DND-41 (cell line): ENCODE data around the gene SLC7A7.

Source experiments
- ATAC-seq: fragments of 200-7000 bp; cut with Tn5 transposase; 3 replicates; pipeline ENCODE4 v1.9.1; 2021; ENCODE audit warnings: low read depth; ENCODE audit not compliant: insufficient read depth
- DNase-seq: peaks from one replicate; pipeline ENCODE4 v3.0.0-alpha.2; 2020
- H2AFZ ChIP-seq: 2 replicates; pipeline ENCODE4 v1.6.0; 2012; ENCODE audit warnings: low read depth, low read length
- H3K27ac ChIP-seq: 2 replicates; pipeline ENCODE4 v1.5.1; 2012; ENCODE audit warnings: low read length, inconsistent platforms
- H3K27me3 ChIP-seq: fragments of 200-600 bp; sonication (generic); 2 replicates; pipeline ENCODE4 v1.6.0; 2012; ENCODE audit warnings: low read length, mild to moderate bottlenecking, inconsistent platforms; ENCODE audit not compliant: insufficient read depth, poor library complexity
- H3K36me3 ChIP-seq: 2 replicates; pipeline ENCODE4 v1.5.1; 2012; ENCODE audit warnings: low read length, inconsistent platforms; ENCODE audit not compliant: insufficient read depth
- H3K4me1 ChIP-seq: 2 replicates; pipeline ENCODE4 v1.5.1; 2012; ENCODE audit warnings: mild to moderate bottlenecking, low read length; ENCODE audit not compliant: insufficient read depth
- H3K4me2 ChIP-seq: 2 replicates; pipeline ENCODE4 v1.6.0; 2012; ENCODE audit warnings: mild to moderate bottlenecking, moderate library complexity, low read length, inconsistent platforms; ENCODE audit not compliant: insufficient read depth
- H3K4me3 ChIP-seq, 2 experiments: fragments of 200-600 bp in 1 of 2; shearing (Covaris generic) in 1 of 2; 2 replicates each; pipeline ENCODE4 v1.5.1; 2012 to 2016; ENCODE audit warnings: inconsistent platforms in 2 of 2, low read length in 2 of 2, mild to moderate bottlenecking in 2 of 2, low read depth in 1 of 2, moderate library complexity in 1 of 2
- H3K79me2 ChIP-seq: 2 replicates; pipeline ENCODE4 v1.6.0; 2012; ENCODE audit warnings: low read length, inconsistent platforms; ENCODE audit not compliant: insufficient read depth
- H3K9ac ChIP-seq: 2 replicates; pipeline ENCODE4 v1.6.0; 2012; ENCODE audit warnings: low read depth, mild to moderate bottlenecking, inconsistent platforms, low read length, moderate library complexity
- H3K9me3 ChIP-seq: 2 replicates; pipeline ENCODE4 v1.5.1; 2012; ENCODE audit warnings: low read length, moderate library complexity, mild to moderate bottlenecking, inconsistent platforms; ENCODE audit not compliant: insufficient read depth, severe bottlenecking
- H4K20me1 ChIP-seq: 2 replicates; pipeline ENCODE4 v1.6.0; 2012; ENCODE audit warnings: low read length; ENCODE audit not compliant: insufficient read depth
- EZH2 ChIP-seq: IDR thresholded peaks from 3 replicates; pipeline ENCODE4 v1.6.1; 2012; ENCODE audit warnings: borderline replicate concordance, low read depth, mild to moderate bottlenecking, moderate library complexity, low read length, inconsistent platforms; ENCODE audit not compliant: severe bottlenecking
- TF ChIP-seq, protein P1 (sequence below): IDR thresholded peaks from 2 replicates; pipeline ENCODE4 v1.5.1; 2012; ENCODE audit warnings: borderline replicate concordance, low read length, moderate library complexity, mild to moderate bottlenecking; ENCODE audit not compliant: poor library complexity, severe bottlenecking; ENCODE audit errors: extremely low read depth

Gene SLC7A7

DNA sequence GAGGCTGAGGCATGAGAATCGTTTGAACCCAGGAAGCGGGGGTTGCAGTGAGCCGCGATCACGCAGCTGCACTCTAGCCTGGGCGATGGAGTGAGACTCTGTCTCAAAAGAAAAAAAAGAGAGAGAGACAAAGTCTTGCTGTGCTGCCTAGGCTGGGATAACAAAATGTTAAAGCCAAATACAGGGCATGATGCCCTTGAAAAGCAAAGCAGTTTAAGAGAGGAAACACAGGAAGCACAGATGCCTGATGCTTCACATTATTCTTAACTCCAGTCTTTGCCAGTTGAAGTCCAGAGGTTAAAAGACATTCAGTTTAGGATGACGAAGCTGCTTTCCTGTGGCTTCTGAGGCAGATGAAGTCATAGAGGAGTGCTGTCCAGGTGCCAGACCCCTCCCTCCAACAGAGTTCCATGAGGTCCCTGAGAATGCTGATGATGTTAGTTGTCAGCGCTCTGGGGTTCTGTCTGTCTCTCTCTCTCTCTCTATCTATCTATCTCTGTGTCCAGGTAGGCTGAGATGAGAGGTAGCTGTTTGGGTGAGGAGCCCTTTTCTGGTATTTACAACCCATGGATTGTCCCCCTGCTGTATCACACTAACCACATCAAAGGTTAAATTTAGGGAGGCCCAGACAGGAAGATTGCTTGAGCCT lies 9.6 kb upstream of the SLC7A7 start:
- Histone ChIP-seq H3K4me3 (peak overlapping the region in 1 of 2 experiments; percentile 4; a peak in 1 of 4 replicates), H3K9me3 (no peaks in the 10 kb centered on the region), H3K27ac (peak overlapping the region; percentile 88), H3K4me1 (peaks cover 35% of the 10 kb centered on the region), H3K79me2 (peaks cover under 1% of the 10 kb centered on the region), H3K27me3 (no peaks in the 10 kb centered on the region), H2AFZ (peak overlapping the region; percentile 71), H3K36me3 (no peaks in the 10 kb centered on the region; the same call in 1 of the 2 replicates), H3K9ac (peak overlapping the region; percentile 39), H3K4me2 (peak overlapping the region; percentile 54), H4K20me1 (no peaks in the 10 kb centered on the region)
- peak; percentile 88 for ATAC-seq
- TF ChIP-seq EZH2, result no peak
- TF ChIP-seq, protein P1, sequence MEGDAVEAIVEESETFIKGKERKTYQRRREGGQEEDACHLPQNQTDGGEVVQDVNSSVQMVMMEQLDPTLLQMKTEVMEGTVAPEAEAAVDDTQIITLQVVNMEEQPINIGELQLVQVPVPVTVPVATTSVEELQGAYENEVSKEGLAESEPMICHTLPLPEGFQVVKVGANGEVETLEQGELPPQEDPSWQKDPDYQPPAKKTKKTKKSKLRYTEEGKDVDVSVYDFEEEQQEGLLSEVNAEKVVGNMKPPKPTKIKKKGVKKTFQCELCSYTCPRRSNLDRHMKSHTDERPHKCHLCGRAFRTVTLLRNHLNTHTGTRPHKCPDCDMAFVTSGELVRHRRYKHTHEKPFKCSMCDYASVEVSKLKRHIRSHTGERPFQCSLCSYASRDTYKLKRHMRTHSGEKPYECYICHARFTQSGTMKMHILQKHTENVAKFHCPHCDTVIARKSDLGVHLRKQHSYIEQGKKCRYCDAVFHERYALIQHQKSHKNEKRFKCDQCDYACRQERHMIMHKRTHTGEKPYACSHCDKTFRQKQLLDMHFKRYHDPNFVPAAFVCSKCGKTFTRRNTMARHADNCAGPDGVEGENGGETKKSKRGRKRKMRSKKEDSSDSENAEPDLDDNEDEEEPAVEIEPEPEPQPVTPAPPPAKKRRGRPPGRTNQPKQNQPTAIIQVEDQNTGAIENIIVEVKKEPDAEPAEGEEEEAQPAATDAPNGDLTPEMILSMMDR, result no peak
- DNase-seq, result peak; percentile 84

DNA sequence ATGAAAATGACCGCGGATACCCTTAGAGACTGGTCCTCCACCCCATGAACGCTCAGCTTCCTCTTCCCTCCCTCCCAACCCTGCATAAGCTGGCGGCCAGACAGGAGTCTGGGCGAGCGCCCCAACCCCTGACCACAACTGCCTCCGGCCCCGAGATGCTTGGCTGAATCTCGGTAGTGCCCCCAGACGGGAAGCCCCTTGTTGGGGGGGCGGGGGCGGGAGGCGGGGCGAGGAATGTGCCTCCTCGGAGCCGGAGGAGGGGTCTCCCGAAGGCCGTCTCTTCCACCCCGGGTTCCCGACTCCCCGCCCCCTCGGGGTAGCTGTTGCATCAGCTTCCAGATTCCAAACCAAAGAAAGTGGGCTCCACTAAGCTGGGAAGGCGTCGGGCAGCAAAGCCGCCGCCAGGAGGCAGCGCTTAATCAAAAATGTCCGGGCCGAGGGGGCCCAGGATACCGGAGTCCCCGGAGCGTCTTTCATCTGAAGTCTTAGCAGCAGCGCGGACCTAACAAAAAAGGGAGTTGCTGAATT lies 7.4 kb upstream of the SLC7A7 start:
- Histone ChIP-seq H3K4me1 (peaks cover 28% of the 10 kb centered on the region), H3K27ac (no peak overlapping the region), H4K20me1 (no peaks in the 10 kb centered on the region)

DNA sequence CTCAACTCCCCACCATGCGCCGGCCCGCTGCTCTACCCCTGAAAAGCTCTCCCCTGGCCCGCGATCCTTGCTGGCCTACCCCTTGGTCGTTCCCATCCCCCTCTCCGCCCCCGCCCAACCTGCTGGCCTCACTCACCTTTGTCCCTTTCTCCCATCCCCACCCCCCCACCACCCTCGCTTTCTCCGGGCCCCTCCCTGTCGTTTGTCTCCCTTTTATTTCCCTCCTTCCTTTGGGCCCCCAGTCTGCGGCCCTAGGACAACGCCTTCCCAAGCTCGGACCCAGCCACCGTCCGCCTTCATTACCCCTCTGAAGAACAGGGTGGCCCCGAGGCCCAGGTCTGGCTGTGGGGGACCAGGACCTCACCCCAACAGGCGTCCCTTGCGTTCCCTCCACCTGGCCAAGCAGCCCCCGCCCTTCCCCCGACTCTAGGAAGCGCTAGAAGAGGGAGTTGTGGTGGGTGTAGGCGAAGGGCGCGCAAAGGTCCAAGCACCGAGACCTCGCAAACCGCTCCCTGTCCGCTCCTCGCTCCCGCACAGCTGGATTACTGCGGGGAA lies 6.9 kb upstream of the SLC7A7 start:
- H3K36me3 ChIP-seq, result no peaks in the 10 kb centered on the region
- no peak overlapping the region for H3K4me2 ChIP-seq
- H3K27me3 ChIP-seq, result peaks cover 3% of the 10 kb centered on the region
- DNase-seq (no peak), ATAC-seq (no peak)
- no peak overlapping the region for H3K4me3 ChIP-seq
- H3K27ac ChIP-seq, result no peak overlapping the region
- H4K20me1 ChIP-seq, result no peaks in the 10 kb centered on the region
- no peaks in the 10 kb centered on the region for H3K9me3 ChIP-seq
- no peak for TF ChIP-seq EZH2
- TF ChIP-seq, protein P1, result no peak
- H3K79me2 ChIP-seq, result no peaks in the 10 kb centered on the region
- H3K4me1 ChIP-seq, result peaks cover 28% of the 10 kb centered on the region
- H2AFZ ChIP-seq, result no peak overlapping the region
- no peak overlapping the region for H3K9ac ChIP-seq

More for the DNA sequence above, 7.4 kb upstream of the SLC7A7 start:
- ATAC-seq (no peak), DNase-seq (no peak)
- H3K79me2 ChIP-seq, result no peaks in the 10 kb centered on the region
- TF ChIP-seq, protein P1, result peak; percentile 27
- no peak for TF ChIP-seq EZH2
- H3K36me3 ChIP-seq, result no peaks in the 10 kb centered on the region
- H2AFZ ChIP-seq, result no peak overlapping the region
- peaks cover 3% of the 10 kb centered on the region for H3K27me3 ChIP-seq
- no peaks in the 10 kb centered on the region for H3K9me3 ChIP-seq
- no peak overlapping the region for H3K9ac ChIP-seq
- no peak overlapping the region for H3K4me3 ChIP-seq
- H3K4me2 ChIP-seq, result no peak overlapping the region
